Measurements from ENCODE around the gene KRTAP20-2.

DNA sequence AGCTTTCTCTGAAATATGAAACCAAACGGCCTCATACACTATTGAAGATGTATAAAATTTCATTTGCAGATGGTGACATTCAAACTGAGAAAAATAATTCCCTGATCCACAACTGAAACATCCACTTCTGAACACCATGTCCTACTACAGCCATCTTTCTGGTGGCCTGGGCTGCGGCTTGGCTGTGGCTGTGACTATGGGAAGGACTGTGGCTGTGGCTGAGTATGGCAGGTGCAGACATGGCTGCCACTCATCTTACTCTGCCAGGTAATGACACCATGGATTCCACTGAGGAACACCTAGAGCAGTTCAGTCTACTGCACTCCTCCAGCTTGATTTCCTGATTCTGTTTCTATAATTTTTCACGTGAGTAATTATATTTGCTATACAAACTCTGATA is 14.5 kb upstream of the KRTAP20-2 start, which contains the start of gene KRTAP20-4:
- TF ChIP-seq, protein P1, sequence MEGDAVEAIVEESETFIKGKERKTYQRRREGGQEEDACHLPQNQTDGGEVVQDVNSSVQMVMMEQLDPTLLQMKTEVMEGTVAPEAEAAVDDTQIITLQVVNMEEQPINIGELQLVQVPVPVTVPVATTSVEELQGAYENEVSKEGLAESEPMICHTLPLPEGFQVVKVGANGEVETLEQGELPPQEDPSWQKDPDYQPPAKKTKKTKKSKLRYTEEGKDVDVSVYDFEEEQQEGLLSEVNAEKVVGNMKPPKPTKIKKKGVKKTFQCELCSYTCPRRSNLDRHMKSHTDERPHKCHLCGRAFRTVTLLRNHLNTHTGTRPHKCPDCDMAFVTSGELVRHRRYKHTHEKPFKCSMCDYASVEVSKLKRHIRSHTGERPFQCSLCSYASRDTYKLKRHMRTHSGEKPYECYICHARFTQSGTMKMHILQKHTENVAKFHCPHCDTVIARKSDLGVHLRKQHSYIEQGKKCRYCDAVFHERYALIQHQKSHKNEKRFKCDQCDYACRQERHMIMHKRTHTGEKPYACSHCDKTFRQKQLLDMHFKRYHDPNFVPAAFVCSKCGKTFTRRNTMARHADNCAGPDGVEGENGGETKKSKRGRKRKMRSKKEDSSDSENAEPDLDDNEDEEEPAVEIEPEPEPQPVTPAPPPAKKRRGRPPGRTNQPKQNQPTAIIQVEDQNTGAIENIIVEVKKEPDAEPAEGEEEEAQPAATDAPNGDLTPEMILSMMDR (IDR thresholded peaks at IDR 0.05) = no peak
- TF ChIP-seq POLR2A (IDR thresholded peaks at IDR 0.05) = no peak
